Stomach (tissue), 9 donors: ENCODE measurements around the gene XCL1. TPM values are rescaled to one million over a fixed set of nuclear protein-coding genes. Genes with fewer than 3 reads are reported as not detected.
"Not testable (repeated sequence)": the region's sequence is repeated elsewhere in the genome, so short reads cannot be mapped to it uniquely, and the experiment has no call there.

Experiments
- DNase-seq, 2 donors: peaks; one replicate each; pipeline versions ENCODE4 v3.0.0 to v3.0.0-alpha.2; 2013 to 2019
- H3K27ac ChIP-seq, 5 donors: fragments of 200-600 bp in 4 of 5; sonication (generic) in 4 of 5; one replicate each; pipeline ENCODE4 v1.5.1; 2013 to 2019; ENCODE audit warnings: mild to moderate bottlenecking in 1 of 5, moderate library complexity in 1 of 5
- H3K27me3 ChIP-seq, 3 donors: fragments of 200-600 bp; sonication (generic); one replicate each; pipeline ENCODE4 v1.5.1; 2017 to 2019; ENCODE audit warnings: mixed run types in 1 of 3
- H3K36me3 ChIP-seq, 4 donors: fragments of 200-600 bp; sonication (generic); 1 replicate in 3 of 4; 2 replicates in 1 of 4; pipeline ENCODE4 v1.5.1; 2016 to 2019
- H3K4me1 ChIP-seq, 4 donors: fragments of 200-600 bp; sonication (generic); one replicate each; pipeline ENCODE4 v1.5.1; 2016 to 2019
- H3K4me3 ChIP-seq, 4 donors: fragments of 200-600 bp; sonication (generic) in 3 of 4; one replicate each; pipeline ENCODE4 v1.5.1; 2016 to 2019; ENCODE audit warnings: mild to moderate bottlenecking in 1 of 4
- H3K9me3 ChIP-seq, 4 donors: fragments of 200-600 bp; sonication (generic); one replicate each; pipeline ENCODE4 v1.5.1; 2016 to 2019
- CTCF ChIP-seq, 7 experiments: fragments of 450-650 bp in 4 of 7; fragments of 200-600 bp in 3 of 7; sonication (generic) in 3 of 7; IDR thresholded peaks; one replicate each; pipeline ENCODE4 v1.5.1; 2016 to 2019; ENCODE audit warnings: antibody characterized with exemption in 7 of 7, control low read depth in 2 of 7, mild to moderate bottlenecking in 1 of 7
- EP300 ChIP-seq: sonication (generic); formaldehyde crosslinking; IDR thresholded peaks from one replicate; pipeline ENCODE4 v1.6.1; 2017; ENCODE audit warnings: antibody characterized with exemption
- POLR2A ChIP-seq, 4 donors: fragments of 450-650 bp; IDR thresholded peaks; one replicate each; pipeline ENCODE4 v1.6.1; 2016; ENCODE audit warnings: antibody characterized with exemption in 4 of 4, control low read depth in 2 of 4, mild to moderate bottlenecking in 1 of 4, moderate library complexity in 1 of 4
- POLR2AphosphoS5 ChIP-seq, 3 donors: sonication (generic); formaldehyde crosslinking; IDR thresholded peaks; one replicate each; pipeline ENCODE4 v1.6.1; 2016; ENCODE audit warnings: antibody characterized with exemption in 3 of 3
- WGBS, 5 donors: extraction: QIAGEN DNeasy Blood & Tissue Kit in 3 of 5; methylation state at CpG; one replicate each; pipeline versions ENCODE4 v1.1.5 to v1.1.7; 2013 to 2018; 5-methylcytosine and 5-hydroxymethylcytosine counted together
- intact Hi-C: fragments of 100-400 bp; cut with DNase I; formaldehyde crosslinking; loops from one replicate; pipeline ENCODE4 v1.15.1; 2023; ENCODE audit warnings: low total_unique reads
- polyA plus RNA-seq, 3 donors: library from polyadenylated mRNA; stranded (reverse); fragments of 200-250 nt; gene quantifications; one replicate each; pipeline ENCODE4 v1.2.3, GENCODE V29; 2013
- total RNA-seq, 5 donors: library from RNA; depleted of rRNA; stranded (reverse); fragments of >200 nt; gene quantifications; one replicate each; pipeline versions ENCODE4 v1.1.0 to v1.2.3, GENCODE V29; 2014 to 2016
- donor health status: healthy with polysubstance abuse.
- donor health status: Bipolar disorder and iron deficiency.
- donor health status: healthy.

Gene XCL1
- total and polyA plus RNA-seq, 8 donors: 0.23 TPM; not detected in 7

GRCh38 chr1:168568346-168568745, 8.1 kb upstream of the XCL1 start:
- TF ChIP-seq POLR2AphosphoS5 (IDR thresholded peaks at IDR 0.05) (no peak), EP300 (no peak), POLR2A (IDR thresholded peaks at IDR 0.05) (no peak), CTCF (IDR thresholded peaks at IDR 0.05) (no peak)
- Histone ChIP-seq H3K27me3 (no peaks in the 10 kb centered on the region), H3K9me3 (no peaks in the 10 kb centered on the region), H3K4me1 (no peaks in the 10 kb centered on the region), H3K4me3 (no peak overlapping the region), H3K36me3 (no peaks in the 10 kb centered on the region), H3K27ac (no peak overlapping the region)
- intact Hi-C loops: no loop called here
- no peak for DNase-seq
- 56 to 86% (median 82%) methylated on average over 1 of the region's 1 CpG for WGBS, 5 donors

DNA sequence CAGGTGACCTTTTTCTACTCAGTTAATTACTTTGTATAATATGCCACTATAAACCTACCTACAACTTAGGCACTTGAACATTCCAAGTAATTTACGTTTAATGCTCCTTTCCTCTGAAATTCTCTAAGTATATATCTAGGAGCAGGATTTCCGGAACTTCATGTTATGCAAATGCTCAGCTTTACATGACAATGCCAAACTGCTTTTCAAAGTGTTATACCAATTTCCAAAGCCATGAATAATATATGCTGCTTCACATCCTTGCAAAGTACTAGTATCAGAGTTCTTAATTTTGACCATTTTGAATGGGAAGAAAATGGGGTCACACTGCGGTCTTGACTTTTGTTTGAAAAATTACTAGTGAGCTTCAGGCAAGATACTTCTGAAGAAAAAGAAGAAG, 5.8 kb upstream of the XCL1 start:
- DNase-seq: no peak
- Histone ChIP-seq H3K27ac (no peak overlapping the region), H3K4me1 (no peaks in the 10 kb centered on the region), H3K36me3 (no peaks in the 10 kb centered on the region), H3K4me3 (no peak overlapping the region), H3K9me3 (no peaks in the 10 kb centered on the region), H3K27me3 (no peaks in the 10 kb centered on the region)
- no peak for TF ChIP-seq EP300
- no peak for TF ChIP-seq CTCF (IDR thresholded peaks at IDR 0.05)
- no peak for TF ChIP-seq POLR2AphosphoS5 (IDR thresholded peaks at IDR 0.05)
- TF ChIP-seq POLR2A (IDR thresholded peaks at IDR 0.05): no peak
- WGBS, 5 donors: 59 to 98% (median 75%) methylated on average over 3 of the region's 3 CpGs
- intact Hi-C loops: loop anchor here (5.0 to 10.0 kb wide), 2 partner anchors 133 to 226 kb away; no protein-coding TSS in a partner anchor

GRCh38 chr1:168572633-168573032, 3.8 kb upstream of the XCL1 start:
- H3K4me1 ChIP-seq: no peaks in the 10 kb centered on the region
- TF ChIP-seq CTCF (IDR thresholded peaks at IDR 0.05) (no peak), POLR2AphosphoS5 (IDR thresholded peaks at IDR 0.05) (no peak), POLR2A (IDR thresholded peaks at IDR 0.05) (no peak), EP300 (no peak)
- H3K27ac ChIP-seq: no peak overlapping the region
- no peak for DNase-seq
- WGBS, 5 donors: 90 to 94% (median 91%) methylated on average over 3 of the region's 3 CpGs
- H3K4me3 ChIP-seq: no peak overlapping the region
- no peaks in the 10 kb centered on the region for H3K9me3 ChIP-seq
- H3K36me3 ChIP-seq: no peaks in the 10 kb centered on the region
- intact Hi-C loops: loop anchor here (5.0 to 10.0 kb wide), 2 partner anchors 135 to 228 kb away; no protein-coding TSS in a partner anchor
- no peaks in the 10 kb centered on the region for H3K27me3 ChIP-seq

- not testable (repeated sequence) for H3K36me3 ChIP-seq, H3K4me1 ChIP-seq, H3K4me3 ChIP-seq, H3K27me3 ChIP-seq, H3K27ac ChIP-seq, H3K9me3 ChIP-seq
- DNase-seq: peak in 1 of 2 donors; percentile 42
- intact Hi-C loops: loop anchor here (5.0 to 10.0 kb wide), 2 partner anchors 137 to 229 kb away; no protein-coding TSS in a partner anchor
- peak in 5 of 7 experiments; percentile 31 to 48 (median 44) for TF ChIP-seq CTCF (IDR thresholded peaks at IDR 0.05)
- WGBS, 5 donors: 4 to 13% (median 9%) methylated on average over 3 to 4 of the region's 4 CpGs
These were observed 2.2 kb upstream of the XCL1 start for GRCh38 chr1:168574234-168574633.

DNA sequence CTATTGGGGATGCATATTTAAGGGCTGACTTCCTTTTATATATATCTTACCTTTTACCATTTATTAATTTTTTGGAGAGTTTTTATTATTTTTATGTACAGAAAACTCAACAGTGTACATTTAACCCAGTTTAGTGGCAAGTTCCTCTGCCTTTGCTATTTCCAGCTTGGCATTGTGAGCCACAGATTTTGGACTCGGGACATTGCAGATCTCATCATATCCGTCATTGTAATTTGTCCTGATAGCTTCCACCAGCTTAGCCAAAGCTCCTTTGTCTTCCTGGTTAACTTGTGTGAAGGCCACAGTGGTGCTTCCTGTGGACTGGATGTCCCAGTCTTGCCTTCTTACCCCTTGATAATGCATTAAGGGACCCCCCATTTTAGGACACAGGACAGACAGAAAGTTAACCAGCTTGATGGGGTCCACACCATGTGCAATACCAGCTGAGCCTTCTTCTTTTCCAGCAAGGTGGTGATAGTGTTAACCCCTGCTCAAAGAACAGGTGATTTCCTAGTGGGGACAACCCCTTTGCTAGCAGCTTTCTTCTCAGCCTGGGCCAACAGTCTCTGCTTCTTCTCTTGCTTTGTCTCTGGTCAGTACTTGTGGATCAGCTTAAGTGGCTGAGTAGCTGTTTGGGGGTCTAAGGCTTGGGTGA, 2.3 kb downstream of the XCL1 start:
- H3K27ac ChIP-seq, DNase-seq, H3K27me3 ChIP-seq, H3K4me1 ChIP-seq, H3K36me3 ChIP-seq, H3K9me3 ChIP-seq, H3K4me3 ChIP-seq: not testable (repeated sequence)
- intact Hi-C loops: loop anchor here (10.0 kb wide), 1 partner anchor 234 kb away; no protein-coding TSS in a partner anchor
- 78 to 90% (median 84%) methylated on average over 2 of the region's 2 CpGs for WGBS, 5 donors

DNA sequence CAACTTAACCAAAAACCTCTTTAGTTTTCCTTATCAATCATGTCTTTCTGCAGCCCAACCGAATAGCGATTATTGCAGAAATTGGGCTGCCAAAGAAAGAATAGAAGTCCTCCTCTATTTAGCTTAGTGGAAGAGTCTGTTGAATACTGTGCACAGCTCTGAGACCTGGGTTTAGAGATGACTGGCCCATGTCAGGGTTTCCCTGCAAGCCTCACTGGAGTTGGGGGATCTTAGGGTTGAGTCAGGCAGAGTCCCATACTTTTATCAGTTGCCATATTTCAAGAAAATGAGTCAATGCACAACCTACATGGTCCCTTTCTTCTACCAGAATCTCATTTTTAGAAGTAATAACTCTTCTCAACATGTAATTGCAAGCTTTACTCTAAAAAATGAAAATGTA, 3.9 kb downstream of the XCL1 start:
- intact Hi-C loops, H3K9me3 ChIP-seq, H3K27ac ChIP-seq, H3K36me3 ChIP-seq, H3K4me1 ChIP-seq, H3K4me3 ChIP-seq, H3K27me3 ChIP-seq, DNase-seq: not testable (repeated sequence)
- 84 to 100% (median 87%) methylated on average over 2 of the region's 2 CpGs for whole genome bisulfite sequencing, 5 donors

- H3K27me3 ChIP-seq, DNase-seq, H3K9me3 ChIP-seq, H3K36me3 ChIP-seq, H3K4me3 ChIP-seq, H3K4me1 ChIP-seq, H3K27ac ChIP-seq, intact Hi-C loops: not testable (repeated sequence)
- 80 to 91% (median 89%) methylated on average over 7 of the region's 7 CpGs for WGBS, 5 donors
These were observed 4.6 kb downstream of the XCL1 start for GRCh38 chr1:168580991-168581390.
